HG02981 (cell line): Measurements from ENCODE around the gene CD63.
A peak's percentile ranks its signal among the peaks of the same experiment; 100 is the strongest.

Experiments
- ATAC-seq: cut with Tn5 transposase; IDR thresholded peaks from one replicate; pipeline ENCODE4 v1.9.1; 2021; ENCODE audit warnings: mild to moderate bottlenecking, moderate library complexity; ENCODE audit not compliant: unreplicated experiment

CD63 gene

GRCh38 chr12:55707219-55707671 is 21.6 kb downstream of the CD63 start:
- ATAC-seq: peak; percentile 9

GRCh38 chr12:55706568-55707218 is 22.1 kb downstream of the CD63 start:
- ATAC-seq: no peak

- no peak for ATAC-seq
Observed at GRCh38 chr12:55705782-55706402, 22.9 kb downstream of the CD63 start.

DNA sequence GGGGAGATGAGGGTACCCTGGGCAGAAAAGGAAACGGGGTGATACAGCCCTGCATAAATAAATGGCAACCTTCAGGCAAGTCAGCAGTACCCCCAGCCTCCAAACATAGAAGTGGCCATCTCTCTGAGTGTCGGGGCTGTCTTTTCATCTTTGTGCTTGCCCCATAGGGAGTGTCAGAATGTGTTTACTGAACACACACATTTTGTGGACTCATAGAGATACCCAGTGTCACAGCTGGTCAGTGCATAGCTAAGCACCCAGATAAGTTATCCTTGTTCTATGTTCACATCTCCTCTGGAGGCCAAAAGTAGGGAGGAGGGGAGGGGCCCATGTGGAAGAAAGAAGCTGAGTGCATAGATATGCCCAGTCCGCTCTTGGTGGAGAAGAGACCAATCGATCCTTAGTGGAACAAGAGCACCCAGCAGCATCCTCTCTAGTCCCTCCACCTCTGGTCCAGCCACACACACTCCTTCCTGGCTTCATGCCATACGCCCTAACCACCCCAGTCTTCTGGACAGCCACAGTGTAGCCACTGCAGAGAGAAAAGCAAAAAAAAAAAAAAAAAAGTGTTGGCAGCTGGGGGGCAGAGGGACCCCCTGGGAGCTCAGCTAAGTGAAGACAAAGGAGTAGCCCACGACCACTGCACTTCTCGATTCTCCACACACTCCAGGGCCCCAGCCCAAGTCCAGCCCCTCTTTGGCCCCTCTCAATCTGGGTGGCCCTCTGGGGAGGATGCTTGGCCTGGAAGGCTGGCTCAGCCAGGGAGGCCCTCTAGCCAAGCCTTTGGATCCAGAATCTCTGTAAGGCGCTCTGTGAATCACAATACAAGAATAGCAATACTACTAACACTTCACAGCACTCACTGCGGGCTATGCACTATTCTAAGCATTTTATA is 23.7 kb downstream of the CD63 start:
- ATAC-seq: no peak

- no peak for ATAC-seq
Observed at GRCh38 chr12:55703901-55704761, 24.7 kb downstream of the CD63 start.

DNA sequence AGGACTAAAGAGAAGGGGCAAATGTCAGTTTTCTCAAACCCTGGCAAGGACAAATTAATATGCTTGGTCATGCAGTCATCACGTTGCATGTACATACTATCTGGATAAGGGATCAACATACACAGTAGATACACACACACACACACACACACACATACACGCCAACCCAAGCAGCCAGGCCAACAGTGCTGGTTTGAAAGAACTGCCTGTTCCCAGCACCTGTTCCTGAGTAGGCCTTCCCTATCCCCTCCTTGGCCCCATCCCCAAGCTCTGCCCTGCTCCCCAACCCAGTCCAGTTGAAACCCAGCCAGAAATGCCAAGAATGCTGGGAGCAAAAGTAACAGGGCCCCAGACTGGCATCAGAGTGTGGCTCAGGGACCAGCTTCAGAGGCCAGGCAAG is 25.5 kb downstream of the CD63 start:
- ATAC-seq: no peak

- no peak for ATAC-seq
Observed at GRCh38 chr12:55702861-55703260, 25.9 kb downstream of the CD63 start.

DNA sequence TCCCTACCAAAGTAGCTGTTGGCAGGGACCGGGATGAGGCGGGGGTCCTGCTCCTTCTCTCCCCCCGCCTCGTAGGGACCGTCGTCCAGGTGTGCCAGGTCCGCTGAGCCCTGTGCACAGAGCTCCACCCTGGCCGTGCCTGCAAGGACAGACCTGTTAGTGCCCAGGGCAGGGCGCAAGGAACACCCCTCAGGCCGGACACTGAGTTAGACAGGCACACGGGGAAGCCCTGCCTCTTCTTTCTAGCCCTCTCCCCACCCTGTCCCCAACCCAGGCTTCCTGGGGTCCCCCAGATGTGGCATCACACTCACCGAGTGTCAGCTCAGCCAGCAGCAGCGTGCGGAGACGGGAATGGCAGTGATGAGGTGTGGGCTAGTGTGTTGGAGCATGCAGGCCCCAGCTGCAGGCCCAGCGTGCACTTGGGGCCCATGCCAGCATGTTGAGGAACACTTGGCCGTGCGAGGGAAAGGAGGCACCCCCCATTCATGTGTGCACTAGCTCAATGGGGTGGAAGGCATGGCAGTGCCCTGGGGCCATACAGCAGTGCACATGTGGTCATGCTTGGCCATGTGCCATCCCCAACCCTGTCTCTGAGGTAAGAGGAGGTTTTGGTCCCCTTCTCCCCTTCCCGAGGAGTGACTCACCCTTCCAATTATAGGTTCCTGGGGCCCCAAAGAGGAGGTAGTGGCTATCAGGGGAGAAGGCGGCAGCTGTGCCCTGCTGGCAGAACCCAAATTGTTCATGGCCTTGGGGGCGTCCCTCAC is 28.4 kb downstream of the CD63 start:
- ATAC-seq: no peak

- no peak for ATAC-seq
Observed at GRCh38 chr12:55699471-55700055, 29.2 kb downstream of the CD63 start.

DNA sequence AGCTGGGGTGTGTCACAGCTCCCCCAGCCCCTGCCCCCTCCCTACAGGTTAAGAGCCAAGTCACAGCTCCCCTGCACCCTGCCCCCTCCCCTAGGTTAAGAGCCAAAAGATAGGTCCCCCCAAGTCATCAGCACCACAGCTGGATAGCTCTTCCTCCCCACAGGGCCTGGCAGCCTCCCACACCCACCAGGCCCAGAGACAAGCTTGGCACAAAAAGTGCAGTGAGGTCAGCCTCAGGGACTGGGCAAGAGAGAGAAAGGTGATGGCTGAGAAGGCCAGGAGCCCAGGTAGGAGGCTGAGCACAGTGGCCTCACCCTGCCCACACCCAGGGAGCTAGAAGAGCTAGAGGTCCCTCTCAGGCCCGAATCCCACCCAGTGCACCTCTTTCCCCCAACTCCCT is 29.8 kb downstream of the CD63 start:
- ATAC-seq: no peak

DNA sequence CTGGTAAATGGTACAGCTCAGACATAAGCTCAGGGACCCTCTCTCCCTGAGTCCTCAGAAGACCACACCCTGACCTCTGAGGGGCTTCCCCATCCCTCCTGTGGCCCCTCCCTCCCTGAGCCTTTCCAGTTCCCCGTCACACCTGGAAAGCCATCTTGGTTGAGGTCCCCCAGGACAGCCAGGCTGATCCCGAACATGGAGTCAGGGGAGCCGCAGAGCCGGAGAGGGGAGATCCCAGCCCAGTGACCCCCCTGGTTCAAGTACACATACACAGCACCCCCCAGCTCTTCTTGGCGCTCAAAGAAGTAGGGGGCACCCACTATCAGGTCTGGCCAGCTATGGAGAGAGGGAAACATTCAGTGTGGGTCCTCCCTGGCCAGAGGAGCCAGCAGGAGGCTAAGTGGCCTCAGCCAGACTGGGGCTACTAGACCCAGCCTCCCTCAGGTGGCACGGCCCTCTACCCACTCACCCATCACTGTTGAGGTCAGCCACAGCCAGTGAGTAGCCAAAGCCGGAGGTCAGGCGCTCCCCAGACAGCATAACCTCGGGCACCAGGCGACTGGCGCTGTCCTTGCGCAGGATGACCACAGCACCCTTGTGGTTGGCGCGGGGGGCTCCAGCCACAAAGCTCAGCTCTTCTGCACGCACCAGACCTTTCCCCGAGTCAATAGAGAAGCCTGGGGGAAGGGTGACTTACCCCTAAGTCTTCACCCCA is 30.4 kb downstream of the CD63 start:
- no peak for ATAC-seq

DNA sequence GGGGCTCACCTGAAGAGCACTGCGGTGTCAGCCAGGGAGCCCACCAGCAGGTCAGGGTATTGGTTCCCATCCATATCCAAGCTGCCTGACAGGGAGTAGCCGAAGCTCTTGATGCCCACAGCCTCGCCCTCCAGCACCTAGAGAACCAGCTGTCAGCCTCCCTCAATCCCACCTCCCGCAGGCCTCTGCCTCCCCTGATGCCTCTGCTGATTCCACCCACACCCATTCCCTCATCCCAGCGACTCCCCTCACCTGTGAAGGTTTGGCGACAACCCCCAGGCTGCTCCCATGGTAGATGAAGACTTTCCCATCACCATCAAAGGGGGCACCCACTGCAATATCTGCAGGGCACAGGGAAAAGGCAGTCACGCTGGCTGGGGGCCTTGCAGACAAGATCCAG is 31.1 kb downstream of the CD63 start:
- ATAC-seq: no peak

DNA sequence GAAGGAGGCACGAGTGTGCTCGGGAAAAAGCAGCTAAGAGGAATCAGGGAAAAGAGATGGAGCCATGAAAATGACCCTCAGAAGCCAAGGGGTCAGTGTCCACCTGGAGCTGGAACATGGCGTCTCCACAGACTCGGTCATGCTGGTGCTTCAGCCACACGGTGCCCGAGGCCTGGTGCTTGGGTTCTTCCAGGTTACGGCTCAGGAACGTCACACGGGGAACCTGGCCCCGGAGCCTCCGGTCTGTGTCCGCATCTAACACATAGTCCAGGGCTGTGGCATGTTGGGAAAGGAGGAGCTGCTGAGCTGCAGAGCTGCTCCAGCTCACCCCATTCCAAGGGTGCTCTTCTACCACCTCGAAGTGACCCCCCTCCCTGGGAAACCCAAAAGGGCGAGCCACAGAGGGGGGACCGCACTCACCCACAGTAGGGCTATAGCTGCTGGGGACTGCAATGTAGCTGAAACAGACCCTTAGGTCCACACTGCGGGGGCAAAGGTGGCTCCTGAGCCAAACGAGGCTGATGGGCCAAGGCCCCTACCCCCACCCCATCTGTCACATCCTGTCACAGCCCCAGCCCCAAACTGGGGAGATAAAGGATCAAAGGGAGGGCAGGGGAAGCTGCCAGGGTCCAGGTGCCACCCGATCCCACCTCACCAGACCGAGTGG is 31.9 kb downstream of the CD63 start:
- ATAC-seq: no peak

GRCh38 chr12:55696141-55696540 is 32.7 kb downstream of the CD63 start:
- no peak for ATAC-seq

GRCh38 chr12:55695349-55695748 is 33.5 kb downstream of the CD63 start:
- no peak for ATAC-seq

- ATAC-seq: no peak
Observed at GRCh38 chr12:55694651-55695050, 34.2 kb downstream of the CD63 start.

DNA sequence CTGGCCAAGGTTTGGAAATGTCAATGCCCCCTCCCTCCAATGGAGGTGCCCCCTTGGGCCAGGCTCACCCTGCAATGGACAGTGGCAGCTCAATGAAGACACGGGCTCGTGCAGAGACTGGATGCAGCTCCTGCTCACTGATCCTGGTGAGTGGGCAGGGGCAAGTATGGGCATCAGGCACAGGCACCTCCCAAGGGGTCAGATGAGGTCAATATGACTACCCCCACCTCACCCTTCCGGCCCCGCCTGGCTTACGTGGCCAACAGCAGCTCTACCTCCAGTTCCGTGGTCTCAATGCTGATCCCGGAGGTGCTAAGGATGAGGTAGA is 34.7 kb downstream of the CD63 start:
- ATAC-seq: no peak

GRCh38 chr12:55693323-55694187 is 35.3 kb downstream of the CD63 start:
- ATAC-seq: no peak
